22Rv1 (cell line): ENCODE results near the gene DND1.

Source experiments
- H3K27ac ChIP-seq: fragments of 450-650 bp; 2 replicates; pipeline ENCODE4 v1.5.1; 2017
- CTCF ChIP-seq: fragments of 450-650 bp; IDR thresholded peaks from 2 replicates; pipeline ENCODE4 v1.5.1; 2017; ENCODE audit warnings: mild to moderate bottlenecking
- ZFX ChIP-seq: fragments of 450-650 bp; IDR thresholded peaks from 2 replicates; pipeline ENCODE4 v1.6.1; 2017; ENCODE audit warnings: antibody characterized with exemption, borderline replicate concordance

Gene DND1

GRCh38 chr5:140707812-140708211, 34.4 kb upstream of the DND1 start:
- TF ChIP-seq ZFX (no peak), CTCF (no peak)
- 0 out of 2 replicates have a peak overlapping the region, but pooled peaks have one; percentile 20 for H3K27ac ChIP-seq

GRCh38 chr5:140700177-140701144, 27.1 kb upstream of the DND1 start, which contains the start of gene ZMAT2:
Gene ZMAT2 (plus strand): TSS chr5:140700447. CDS start chr5:140700461, 14 bp downstream.
- TF ChIP-seq CTCF (no peak), ZFX (no peak)
- H3K27ac ChIP-seq: peak within 1 kb of the TSS; percentile 49

- no peak for TF ChIP-seq CTCF
- no peak for TF ChIP-seq ZFX
- no peak overlapping the region for H3K27ac ChIP-seq
Measured at GRCh38 chr5:140696891-140697492, 23.6 kb upstream of the DND1 start.

- no peak overlapping the region for H3K27ac ChIP-seq
- TF ChIP-seq CTCF (no peak), ZFX (no peak)
Measured at GRCh38 chr5:140694276-140694675, 20.9 kb upstream of the DND1 start.

GRCh38 chr5:140690941-140691924, 17.9 kb upstream of the DND1 start, which contains the start of the genes HARS1 and HARS2:
Gene HARS1 (minus strand): TSS chr5:140691370. CDS start chr5:140691304, 66 bp downstream.
Gene HARS2 (plus strand): TSS chr5:140691455. CDS start chr5:140691649, 194 bp downstream.
- peak within 1 kb of the TSS; percentile 87 for H3K27ac ChIP-seq
- TF ChIP-seq ZFX: no peak
- no peak for TF ChIP-seq CTCF

- TF ChIP-seq ZFX: no peak
- no peak for TF ChIP-seq CTCF
- peak overlapping the region; percentile 87 for H3K27ac ChIP-seq
Measured at GRCh38 chr5:140690376-140690932, 17.1 kb upstream of the DND1 start.
